ENCODE results near the gene ZBTB16. TPM values are rescaled to one million over a fixed set of nuclear protein-coding genes. Genes with fewer than 3 reads are reported as not detected.

The ZBTB16 gene
- total and polyA plus RNA-seq, 7 experiments from 2014 or later: 3.0 to 22.1 (median 7.2) TPM

DNA sequence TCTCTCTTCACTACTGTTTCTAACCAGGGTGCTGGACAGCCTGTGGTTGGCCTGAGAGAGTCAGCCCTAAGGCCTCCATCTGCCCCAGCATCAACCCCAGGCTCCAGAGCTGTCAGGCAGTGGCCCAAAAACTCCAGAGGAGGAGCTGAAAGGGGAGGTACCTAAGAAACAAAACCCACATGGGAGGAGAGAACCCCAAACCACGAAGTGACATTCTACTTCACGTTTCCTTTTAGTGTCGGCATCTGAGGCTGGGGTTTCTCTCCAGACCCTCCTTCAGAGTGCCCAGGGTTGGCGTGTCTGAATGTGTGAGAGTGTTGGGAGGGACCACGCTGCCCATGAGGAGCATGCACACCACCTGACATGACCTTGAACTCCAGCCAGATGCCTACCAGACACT is 166.8 kb downstream of the ZBTB16 start:
- no peak for DNase-seq
- Mint-ChIP-seq H3K4me3 (no peak overlapping the region), H3K27me3 (peaks cover 0 to 32% (median 0%) of the 10 kb centered on the region in 5 donors), H3K4me1 (peaks cover 8 to 31% (median 19%) of the 10 kb centered on the region in 7 donors), H3K36me3 (peaks cover 0 to 9% (median 0%) of the 10 kb centered on the region in 5 donors), H3K27ac (no peak overlapping the region), H3K9me3 (no peaks in the 10 kb centered on the region)
- Histone ChIP-seq H3K27ac (ENCODE audit: low read depth, low read length) (no peak overlapping the region), H3K36me3 (ENCODE audit: control insufficient read depth in 2 of 3, insufficient read depth in 3 of 3, low read length in 3 of 3) (no peaks in the 10 kb centered on the region), H3K4me1 (ENCODE audit: control insufficient read depth in 2 of 2, insufficient read depth in 2 of 2, low read length in 2 of 2) (peaks cover 0 to 4% of the 10 kb centered on the region in 2 donors), H3K4me3 (ENCODE audit: low read length) (no peak overlapping the region), H3K27me3 (ENCODE audit: control insufficient read depth in 2 of 2, insufficient read depth in 2 of 2, low read length in 2 of 2) (no peaks in the 10 kb centered on the region), H3K9me3 (ENCODE audit: control insufficient read depth in 2 of 3, low read length in 3 of 3) (no peaks in the 10 kb centered on the region)
- ChIA-PET CTCF (interaction anchor here (1.6 kb wide), 1 partner anchor 11 kb away, joined by 3 read pairs; no protein-coding TSS in a partner anchor), POLR2A (no interaction called here)
- intact Hi-C loops (cut with micrococcal nuclease): no loop called here
- no peak for ATAC-seq

DNA sequence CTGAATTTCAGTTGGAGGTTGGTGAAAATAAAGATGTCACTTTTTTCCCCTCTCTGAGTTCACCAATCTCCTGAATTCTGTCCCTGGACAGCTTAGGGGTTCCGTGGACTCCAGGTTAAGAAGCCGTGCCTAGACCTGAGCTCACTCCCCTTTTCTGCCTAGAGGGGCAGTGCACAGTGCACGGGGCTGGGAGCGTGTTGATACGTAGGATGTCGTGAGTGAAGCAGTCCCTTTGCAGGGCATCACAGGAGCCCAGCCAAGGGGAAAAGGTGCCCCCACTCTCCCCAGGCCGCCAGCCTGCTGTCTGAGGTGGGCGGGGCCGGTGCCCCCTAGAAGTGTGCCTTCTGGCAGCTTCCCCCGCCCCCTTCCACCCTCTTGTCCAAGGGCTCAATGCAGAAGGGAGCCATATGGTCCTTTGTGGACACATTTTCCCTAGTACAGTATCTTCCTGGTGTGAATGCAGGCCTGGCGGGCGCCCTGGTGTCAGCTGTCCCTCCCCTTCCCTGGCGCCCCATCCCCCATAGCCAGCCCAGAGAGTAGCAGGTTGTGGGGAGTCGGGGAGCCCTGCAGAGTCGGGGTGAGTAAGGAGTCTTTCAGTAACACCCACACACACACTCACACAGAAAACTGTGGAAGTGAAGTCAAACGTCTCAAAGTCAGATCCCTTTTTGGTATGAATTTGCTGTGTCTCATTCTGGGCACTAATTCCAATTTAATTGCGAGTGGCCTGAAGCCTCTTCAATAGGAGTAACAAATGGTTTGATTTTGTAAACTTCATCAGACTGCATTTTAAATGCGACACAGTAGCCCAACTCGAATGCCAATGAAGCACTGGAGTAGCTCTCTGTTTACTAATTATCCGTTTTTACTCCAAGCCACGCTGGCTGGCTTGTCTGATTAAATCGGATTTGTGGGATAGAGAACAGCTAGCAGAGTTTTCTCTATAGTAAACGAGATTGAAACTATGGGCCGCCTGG is 169.2 kb downstream of the ZBTB16 start:
- POLR2A ChIA-PET: no interaction called here
- no peak for DNase-seq
- CTCF ChIA-PET: interaction anchor here (0.6 to 1.1 kb wide), 2 partner anchors 13 to 106 kb away, joined by 3 read pairs; no protein-coding TSS in a partner anchor
- Mint-ChIP-seq H3K4me1 (peaks cover 8 to 29% (median 19%) of the 10 kb centered on the region in 7 donors), H3K9me3 (no peaks in the 10 kb centered on the region), H3K4me3 (no peak overlapping the region), H3K27ac (no peak overlapping the region), H3K36me3 (peaks cover 0 to 5% (median 0%) of the 10 kb centered on the region in 5 donors), H3K27me3 (peaks cover 0 to 29% (median 0%) of the 10 kb centered on the region in 5 donors)
- Histone ChIP-seq H3K27me3 (ENCODE audit: control insufficient read depth in 2 of 2, insufficient read depth in 2 of 2, low read length in 2 of 2) (no peaks in the 10 kb centered on the region), H3K27ac (ENCODE audit: low read depth, low read length) (no peak overlapping the region), H3K4me1 (ENCODE audit: control insufficient read depth in 2 of 2, insufficient read depth in 2 of 2, low read length in 2 of 2) (peaks cover 0 to 4% of the 10 kb centered on the region in 2 donors), H3K9me3 (ENCODE audit: control insufficient read depth in 2 of 3, low read length in 3 of 3) (no peaks in the 10 kb centered on the region), H3K36me3 (ENCODE audit: control insufficient read depth in 2 of 3, insufficient read depth in 3 of 3, low read length in 3 of 3) (no peaks in the 10 kb centered on the region), H3K4me3 (ENCODE audit: low read length) (no peak overlapping the region)
- ATAC-seq: no peak
- intact Hi-C loops (cut with micrococcal nuclease): no loop called here

DNA sequence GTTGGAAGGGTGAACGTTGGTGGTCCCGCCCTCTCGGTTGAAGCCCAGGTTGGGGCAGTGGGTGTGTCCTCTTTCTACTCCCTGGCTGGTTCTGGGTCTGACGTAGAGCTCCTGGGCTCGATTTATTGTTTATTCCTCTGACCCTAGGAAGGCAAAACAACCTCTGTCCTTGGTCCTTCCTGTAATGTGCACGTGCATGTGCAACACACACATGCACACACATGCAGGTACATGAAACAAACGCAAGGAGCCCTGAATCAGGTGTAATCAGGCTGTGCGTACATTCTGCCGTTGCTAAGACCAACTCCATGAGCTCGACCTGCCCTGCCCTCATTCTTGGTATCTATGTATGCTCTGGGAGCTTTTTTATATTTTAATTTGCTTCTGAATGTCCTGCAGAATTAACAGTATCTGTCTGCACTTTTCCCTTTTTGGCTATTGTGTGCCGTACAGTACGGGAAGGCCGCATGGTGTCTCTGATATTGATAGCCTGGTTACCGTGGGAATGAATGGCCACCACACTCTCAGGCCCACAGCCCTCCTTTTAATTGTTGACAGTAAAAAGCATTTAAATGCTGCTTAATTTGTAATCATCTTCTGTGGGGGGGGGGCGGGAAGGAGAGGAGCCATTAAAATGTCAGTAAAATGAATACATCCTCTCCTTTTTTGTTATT is 170.7 kb downstream of the ZBTB16 start:
- ATAC-seq (no peak), DNase-seq (no peak)
- Histone ChIP-seq H3K9me3 (ENCODE audit: control insufficient read depth in 2 of 3, low read length in 3 of 3) (no peaks in the 10 kb centered on the region), H3K4me3 (ENCODE audit: low read length) (no peak overlapping the region), H3K27ac (ENCODE audit: low read depth, low read length) (no peak overlapping the region), H3K36me3 (ENCODE audit: control insufficient read depth in 2 of 3, insufficient read depth in 3 of 3, low read length in 3 of 3) (no peaks in the 10 kb centered on the region), H3K27me3 (ENCODE audit: control insufficient read depth in 2 of 2, insufficient read depth in 2 of 2, low read length in 2 of 2) (no peaks in the 10 kb centered on the region), H3K4me1 (ENCODE audit: control insufficient read depth in 2 of 2, insufficient read depth in 2 of 2, low read length in 2 of 2) (peaks cover 0 to 4% of the 10 kb centered on the region in 2 donors)
- Mint-ChIP-seq H3K4me3 (no peak overlapping the region), H3K27me3 (peaks cover 0 to 33% (median 0%) of the 10 kb centered on the region in 5 donors), H3K36me3 (no peaks in the 10 kb centered on the region), H3K9me3 (no peaks in the 10 kb centered on the region), H3K4me1 (peaks cover 6 to 20% (median 19%) of the 10 kb centered on the region in 7 donors), H3K27ac (no peak overlapping the region)
- intact Hi-C loops (cut with micrococcal nuclease): no loop called here
- POLR2A ChIA-PET: no interaction called here
- CTCF ChIA-PET: interaction anchor here (1.1 kb wide), 1 partner anchor 11 kb away, joined by 3 read pairs; no protein-coding TSS in a partner anchor

DNA sequence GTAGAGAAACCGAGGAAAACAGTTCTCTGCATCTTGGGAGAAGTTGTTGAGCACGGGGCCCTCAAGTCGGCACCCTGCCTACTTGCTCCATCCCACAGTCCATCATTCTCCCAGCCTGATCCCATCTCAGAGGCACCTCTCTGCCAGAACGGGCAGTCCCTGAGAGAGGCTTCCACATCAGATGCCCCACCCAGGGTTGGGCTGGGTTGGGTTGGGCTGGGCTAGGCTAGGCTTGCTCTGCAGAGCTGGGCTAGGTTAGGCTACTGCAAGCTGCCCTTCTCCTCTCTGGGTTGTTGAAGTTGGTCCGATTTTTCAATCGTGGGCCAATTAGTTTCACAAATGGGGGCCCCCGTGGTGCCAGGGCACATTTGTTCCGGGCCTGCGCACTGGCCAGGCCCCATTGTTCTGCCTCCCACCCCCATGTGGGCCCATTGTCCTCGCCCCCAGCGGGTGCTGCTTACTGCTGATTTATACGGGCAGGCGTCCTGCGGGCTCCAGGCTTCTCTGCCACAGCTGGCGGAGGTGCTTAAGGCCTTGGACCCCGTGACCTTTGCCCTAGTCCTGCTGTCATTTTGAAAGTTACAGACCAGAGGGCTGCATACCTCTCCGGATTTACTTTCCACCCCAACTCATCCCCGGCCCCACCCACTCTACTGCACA is 173.0 kb downstream of the ZBTB16 start:
- no peaks in the 10 kb centered on the region for H3K36me3 ChIP-seq (ENCODE audit: control insufficient read depth in 2 of 3, insufficient read depth in 3 of 3, low read length in 3 of 3)
- Mint-ChIP-seq H3K36me3 (no peaks in the 10 kb centered on the region), H3K9me3 (no peaks in the 10 kb centered on the region), H3K4me3 (no peak overlapping the region), H3K27me3 (peaks cover 0 to 41% (median 0%) of the 10 kb centered on the region in 5 donors), H3K27ac (no peak overlapping the region), H3K4me1 (peaks cover 0 to 9% (median 0%) of the 10 kb centered on the region in 7 donors)
- intact Hi-C loops (cut with micrococcal nuclease): no loop called here
- no peaks in the 10 kb centered on the region for H3K27me3 ChIP-seq (ENCODE audit: control insufficient read depth in 2 of 2, insufficient read depth in 2 of 2, low read length in 2 of 2)
- no peak overlapping the region for H3K4me3 ChIP-seq (ENCODE audit: low read length)
- H3K4me1 ChIP-seq (ENCODE audit: control insufficient read depth in 2 of 2, insufficient read depth in 2 of 2, low read length in 2 of 2): no peaks in the 10 kb centered on the region
- ATAC-seq (no peak), DNase-seq (no peak)
- ChIA-PET POLR2A (no interaction called here), CTCF (no interaction called here)
- no peak overlapping the region for H3K27ac ChIP-seq (ENCODE audit: low read depth, low read length)
- no peaks in the 10 kb centered on the region for H3K9me3 ChIP-seq (ENCODE audit: control insufficient read depth in 2 of 3, low read length in 3 of 3)

DNA sequence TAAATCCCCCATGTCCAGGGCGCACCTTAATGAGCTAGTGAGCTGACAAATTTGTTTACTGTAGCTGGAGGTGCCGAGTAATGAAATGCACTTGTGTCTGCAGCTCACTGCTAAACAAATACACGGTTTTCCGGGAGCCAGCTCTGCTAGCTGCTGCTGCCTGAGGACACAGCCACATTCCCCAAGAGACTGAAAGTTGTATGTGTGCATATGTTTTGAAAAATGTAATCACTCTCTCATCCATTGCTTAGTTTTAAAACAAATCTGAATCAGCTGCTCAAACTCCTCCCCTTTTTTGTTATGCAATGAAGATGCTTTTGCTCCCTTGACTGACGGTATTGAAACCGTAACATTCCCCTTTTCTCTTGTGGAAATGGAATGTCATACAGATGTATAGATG is 174.2 kb downstream of the ZBTB16 start:
- peaks cover 0 to 11% (median 0%) of the 10 kb centered on the region in 7 donors for H3K4me1 Mint-ChIP-seq
- no peak overlapping the region for H3K27ac Mint-ChIP-seq
- Histone ChIP-seq H3K4me1 (ENCODE audit: control insufficient read depth in 2 of 2, insufficient read depth in 2 of 2, low read length in 2 of 2) (no peaks in the 10 kb centered on the region), H3K27ac (ENCODE audit: low read depth, low read length) (no peak overlapping the region), H3K36me3 (ENCODE audit: control insufficient read depth in 2 of 3, insufficient read depth in 3 of 3, low read length in 3 of 3) (no peaks in the 10 kb centered on the region), H3K9me3 (ENCODE audit: control insufficient read depth in 2 of 3, low read length in 3 of 3) (no peaks in the 10 kb centered on the region), H3K27me3 (ENCODE audit: control insufficient read depth in 2 of 2, insufficient read depth in 2 of 2, low read length in 2 of 2) (no peaks in the 10 kb centered on the region), H3K4me3 (ENCODE audit: low read length) (no peak overlapping the region)
- no peaks in the 10 kb centered on the region for H3K36me3 Mint-ChIP-seq
- ChIA-PET POLR2A (no interaction called here), CTCF (interaction anchor here (0.7 kb wide), 1 partner anchor 16 kb away, joined by 3 read pairs; no protein-coding TSS in a partner anchor)
- ATAC-seq (no peak), DNase-seq (no peak)
- peaks cover 0 to 43% (median 0%) of the 10 kb centered on the region in 5 donors for H3K27me3 Mint-ChIP-seq
- H3K4me3 Mint-ChIP-seq: no peak overlapping the region
- intact Hi-C loops (cut with micrococcal nuclease): no loop called here
- no peaks in the 10 kb centered on the region for H3K9me3 Mint-ChIP-seq

DNA sequence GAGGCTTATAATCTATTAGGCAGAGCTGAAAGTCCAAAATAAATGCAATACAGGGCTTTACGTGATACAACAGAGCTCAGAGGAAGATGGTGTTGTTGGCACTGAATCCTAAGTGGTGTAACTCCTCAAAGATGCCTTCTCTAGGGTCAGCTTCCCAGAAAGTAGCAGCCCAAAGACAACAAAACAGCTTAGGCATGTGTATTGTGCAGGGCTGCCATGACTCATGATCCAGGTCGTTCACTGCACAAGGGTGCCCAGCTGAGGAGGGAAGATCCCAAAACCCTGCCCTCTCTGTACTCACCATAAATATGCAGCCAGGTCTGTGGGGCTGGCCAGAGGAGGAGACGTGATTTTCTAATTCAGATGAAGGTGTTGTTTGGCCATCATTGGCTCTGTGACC is 177.3 kb downstream of the ZBTB16 start:
- Histone ChIP-seq H3K27me3 (ENCODE audit: control insufficient read depth in 2 of 2, insufficient read depth in 2 of 2, low read length in 2 of 2) (no peaks in the 10 kb centered on the region), H3K4me3 (ENCODE audit: low read length) (no peak overlapping the region), H3K27ac (ENCODE audit: low read depth, low read length) (no peak overlapping the region), H3K36me3 (ENCODE audit: control insufficient read depth in 2 of 3, insufficient read depth in 3 of 3, low read length in 3 of 3) (no peaks in the 10 kb centered on the region), H3K4me1 (ENCODE audit: control insufficient read depth in 2 of 2, insufficient read depth in 2 of 2, low read length in 2 of 2) (no peaks in the 10 kb centered on the region), H3K9me3 (ENCODE audit: control insufficient read depth in 2 of 3, low read length in 3 of 3) (no peaks in the 10 kb centered on the region)
- peaks cover 0 to 12% (median 0%) of the 10 kb centered on the region in 7 donors for H3K4me1 Mint-ChIP-seq
- no peak for DNase-seq
- no peak overlapping the region for H3K27ac Mint-ChIP-seq
- CTCF ChIA-PET: interaction anchor here (1.4 kb wide), 1 partner anchor 11 kb away, joined by 3 read pairs; no protein-coding TSS in a partner anchor
- intact Hi-C loops (cut with micrococcal nuclease): no loop called here
- H3K4me3 Mint-ChIP-seq: no peak overlapping the region
- no peak for ATAC-seq
- H3K36me3 Mint-ChIP-seq: no peaks in the 10 kb centered on the region
- peaks cover 0 to 40% (median 0%) of the 10 kb centered on the region in 5 donors for H3K27me3 Mint-ChIP-seq
- POLR2A ChIA-PET: no interaction called here
- no peaks in the 10 kb centered on the region for H3K9me3 Mint-ChIP-seq

All from naive thymus-derived CD4-positive, alpha-beta T cell (primary cell).